ENCODE results near the gene CSGALNACT2.

The CSGALNACT2 gene

DNA sequence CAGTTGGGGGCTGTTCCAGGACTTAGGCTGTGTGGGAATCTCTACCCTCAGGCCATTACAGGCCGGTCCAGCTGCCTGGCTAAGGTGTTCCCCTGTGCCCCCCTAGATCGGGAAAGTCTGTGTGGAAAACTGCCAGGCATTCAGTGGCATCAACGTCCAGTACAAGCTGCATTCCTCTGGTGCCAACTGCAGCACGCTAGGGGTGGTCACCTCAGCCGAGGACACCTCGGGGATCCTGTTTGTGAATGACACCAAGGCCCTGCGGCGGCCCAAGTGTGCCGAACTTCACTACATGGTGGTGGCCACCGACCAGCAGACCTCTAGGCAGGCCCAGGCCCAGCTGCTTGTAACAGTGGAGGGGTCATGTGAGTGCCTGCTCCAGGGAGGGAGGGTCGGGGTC, 27.1 kb upstream of the CSGALNACT2 start:
- no peak overlapping the region for H3K4me2 ChIP-seq (ENCODE audit: low read length)
- H3K4me1 ChIP-seq = no peaks in the 10 kb centered on the region
- no peaks in the 10 kb centered on the region for H3K9me3 ChIP-seq (ENCODE audit: control insufficient read depth, low read length)
- H3K4me3 ChIP-seq (ENCODE audit: low read depth, low read length) = no peak overlapping the region
- no peaks in the 10 kb centered on the region for H3K27me3 ChIP-seq (ENCODE audit: control insufficient read depth, insufficient read depth, low read length)
- H3K9ac ChIP-seq = no peak overlapping the region
- H3K79me2 ChIP-seq = no peaks in the 10 kb centered on the region
- H3K36me3 ChIP-seq (ENCODE audit: control insufficient read depth, insufficient read depth, low read length) = no peaks in the 10 kb centered on the region
- H3K27ac ChIP-seq = no peak overlapping the region
- H2AFZ ChIP-seq = no peak overlapping the region
- TF ChIP-seq, protein P1, sequence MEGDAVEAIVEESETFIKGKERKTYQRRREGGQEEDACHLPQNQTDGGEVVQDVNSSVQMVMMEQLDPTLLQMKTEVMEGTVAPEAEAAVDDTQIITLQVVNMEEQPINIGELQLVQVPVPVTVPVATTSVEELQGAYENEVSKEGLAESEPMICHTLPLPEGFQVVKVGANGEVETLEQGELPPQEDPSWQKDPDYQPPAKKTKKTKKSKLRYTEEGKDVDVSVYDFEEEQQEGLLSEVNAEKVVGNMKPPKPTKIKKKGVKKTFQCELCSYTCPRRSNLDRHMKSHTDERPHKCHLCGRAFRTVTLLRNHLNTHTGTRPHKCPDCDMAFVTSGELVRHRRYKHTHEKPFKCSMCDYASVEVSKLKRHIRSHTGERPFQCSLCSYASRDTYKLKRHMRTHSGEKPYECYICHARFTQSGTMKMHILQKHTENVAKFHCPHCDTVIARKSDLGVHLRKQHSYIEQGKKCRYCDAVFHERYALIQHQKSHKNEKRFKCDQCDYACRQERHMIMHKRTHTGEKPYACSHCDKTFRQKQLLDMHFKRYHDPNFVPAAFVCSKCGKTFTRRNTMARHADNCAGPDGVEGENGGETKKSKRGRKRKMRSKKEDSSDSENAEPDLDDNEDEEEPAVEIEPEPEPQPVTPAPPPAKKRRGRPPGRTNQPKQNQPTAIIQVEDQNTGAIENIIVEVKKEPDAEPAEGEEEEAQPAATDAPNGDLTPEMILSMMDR (IDR thresholded peaks at IDR 0.05) = no peak

DNA sequence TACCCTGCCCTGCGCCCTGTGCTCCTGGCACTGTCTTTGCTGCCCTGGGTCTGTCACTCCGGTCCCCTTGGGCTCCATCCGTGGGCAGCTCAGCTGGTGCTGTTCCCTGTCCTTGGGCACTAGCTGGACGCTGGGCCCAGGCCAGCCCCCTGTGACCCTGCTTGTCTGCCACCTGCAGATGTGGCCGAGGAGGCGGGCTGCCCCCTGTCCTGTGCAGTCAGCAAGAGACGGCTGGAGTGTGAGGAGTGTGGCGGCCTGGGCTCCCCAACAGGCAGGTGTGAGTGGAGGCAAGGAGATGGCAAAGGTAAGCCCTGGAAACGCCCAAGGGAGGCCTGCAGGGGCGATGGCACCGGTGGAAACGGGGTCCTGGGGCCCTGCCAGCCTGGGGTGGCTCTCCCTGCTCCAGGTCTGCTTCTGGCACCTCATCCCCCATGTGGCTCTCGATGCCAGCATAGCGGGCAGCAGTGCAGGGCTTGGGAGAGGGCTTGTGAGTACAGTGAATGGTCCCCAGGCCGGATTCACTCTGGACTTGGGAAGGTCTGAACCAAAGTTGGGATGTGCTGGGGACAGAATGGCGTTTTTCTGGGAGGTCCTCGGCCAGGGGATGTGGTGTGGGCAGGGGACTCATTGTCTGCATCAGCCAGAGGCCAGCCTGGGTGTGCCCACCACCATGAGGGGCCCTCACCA, 26.2 kb upstream of the CSGALNACT2 start:
- Histone ChIP-seq H3K79me2 (no peaks in the 10 kb centered on the region), H3K27me3 (ENCODE audit: control insufficient read depth, insufficient read depth, low read length) (no peaks in the 10 kb centered on the region)

DNA sequence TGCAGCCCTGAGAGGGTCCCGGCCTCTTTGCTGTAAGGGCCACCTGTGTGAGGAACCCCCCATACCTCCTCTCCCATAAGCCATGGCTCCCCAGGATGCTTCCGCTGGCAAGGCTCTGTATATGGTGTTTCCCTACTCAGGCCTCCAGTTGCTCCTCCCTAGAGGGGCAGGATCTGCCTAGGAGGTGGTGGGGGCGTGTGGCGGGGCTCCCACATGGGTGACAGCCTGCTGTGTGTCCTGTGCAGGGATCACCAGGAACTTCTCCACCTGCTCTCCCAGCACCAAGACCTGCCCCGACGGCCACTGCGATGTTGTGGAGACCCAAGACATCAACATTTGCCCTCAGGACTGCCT, 25.7 kb upstream of the CSGALNACT2 start:
- H3K27me3 ChIP-seq (ENCODE audit: control insufficient read depth, insufficient read depth, low read length) = no peaks in the 10 kb centered on the region
- H3K4me2 ChIP-seq (ENCODE audit: low read length) = no peak overlapping the region
- H3K4me3 ChIP-seq (ENCODE audit: low read depth, low read length) = no peak overlapping the region
- H3K36me3 ChIP-seq (ENCODE audit: control insufficient read depth, insufficient read depth, low read length) = no peaks in the 10 kb centered on the region
- no peaks in the 10 kb centered on the region for H3K4me1 ChIP-seq
- H3K9me3 ChIP-seq (ENCODE audit: control insufficient read depth, low read length) = no peaks in the 10 kb centered on the region
- H2AFZ ChIP-seq = no peak overlapping the region
- TF ChIP-seq, protein P1 (IDR thresholded peaks at IDR 0.05) = no peak
- H3K27ac ChIP-seq = no peak overlapping the region
- H3K79me2 ChIP-seq = no peaks in the 10 kb centered on the region
- no peak overlapping the region for H3K9ac ChIP-seq

More for the DNA sequence above, 26.2 kb upstream of the CSGALNACT2 start:
- H2AFZ ChIP-seq = no peak overlapping the region
- H3K4me1 ChIP-seq = no peaks in the 10 kb centered on the region
- H3K36me3 ChIP-seq (ENCODE audit: control insufficient read depth, insufficient read depth, low read length) = no peaks in the 10 kb centered on the region
- no peak overlapping the region for H3K9ac ChIP-seq
- no peak overlapping the region for H3K27ac ChIP-seq
- no peak overlapping the region for H3K4me3 ChIP-seq (ENCODE audit: low read depth, low read length)
- TF ChIP-seq, protein P1 (IDR thresholded peaks at IDR 0.05) = no peak
- no peak overlapping the region for H3K4me2 ChIP-seq (ENCODE audit: low read length)
- no peaks in the 10 kb centered on the region for H3K9me3 ChIP-seq (ENCODE audit: control insufficient read depth, low read length)

DNA sequence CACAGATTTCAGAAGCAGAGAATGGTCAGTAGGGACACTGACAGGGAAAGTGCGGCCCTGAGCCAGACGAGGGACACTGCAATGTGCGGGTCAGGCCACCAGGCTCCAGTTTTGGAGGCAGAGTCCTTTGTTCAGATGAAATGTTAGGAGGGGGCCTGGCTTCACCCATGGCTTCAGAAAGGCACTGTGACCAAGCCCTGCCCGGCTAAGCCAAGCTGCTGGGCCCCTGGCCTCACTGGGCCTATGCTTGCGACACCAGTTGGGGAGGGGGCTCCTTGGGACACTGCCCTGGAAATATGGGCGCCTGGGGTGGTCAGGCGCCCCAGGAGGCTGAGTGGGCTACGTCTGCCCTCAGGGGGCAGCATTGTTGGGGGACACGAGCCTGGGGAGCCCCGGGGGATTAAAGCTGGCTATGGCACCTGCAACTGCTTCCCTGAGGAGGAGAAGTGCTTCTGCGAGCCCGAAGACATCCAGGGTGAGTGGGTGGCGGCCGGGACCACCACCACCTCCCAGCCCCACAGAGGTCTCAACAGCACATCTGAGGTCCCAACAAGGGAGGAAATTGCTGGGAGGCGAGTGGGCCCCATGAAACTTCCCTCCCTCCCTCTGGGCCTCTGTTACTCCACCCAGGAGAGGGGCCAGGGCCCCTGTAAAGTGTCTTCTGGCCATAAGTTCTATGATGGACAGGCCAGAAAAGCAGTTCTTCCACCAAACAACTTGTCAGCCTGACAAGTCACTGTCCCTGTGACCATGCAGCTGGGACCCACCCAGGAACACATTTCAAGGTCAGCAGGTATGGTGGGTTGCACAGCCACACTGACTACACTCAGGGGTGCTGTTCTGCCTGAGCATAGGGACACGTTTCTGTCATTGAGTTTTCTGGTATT, 24.8 kb upstream of the CSGALNACT2 start:
- Histone ChIP-seq H3K36me3 (ENCODE audit: control insufficient read depth, insufficient read depth, low read length) (no peaks in the 10 kb centered on the region), H3K79me2 (no peaks in the 10 kb centered on the region), H3K9ac (no peak overlapping the region), H3K4me3 (ENCODE audit: low read depth, low read length) (no peak overlapping the region), H3K9me3 (ENCODE audit: control insufficient read depth, low read length) (no peaks in the 10 kb centered on the region), H3K4me2 (ENCODE audit: low read length) (no peak overlapping the region), H3K27me3 (ENCODE audit: control insufficient read depth, insufficient read depth, low read length) (no peaks in the 10 kb centered on the region), H3K4me1 (no peaks in the 10 kb centered on the region), H3K27ac (no peak overlapping the region), H2AFZ (no peak overlapping the region)
- TF ChIP-seq, protein P1 (IDR thresholded peaks at IDR 0.05) = no peak
